ENCODE data around the gene CYREN. TPM values are rescaled to one million over a fixed set of nuclear protein-coding genes. Genes with fewer than 3 reads are reported as not detected.

Gene CYREN
- total and polyA plus RNA-seq, 2 experiments from 2014 or later, result 43.3 to 45.9 TPM

DNA sequence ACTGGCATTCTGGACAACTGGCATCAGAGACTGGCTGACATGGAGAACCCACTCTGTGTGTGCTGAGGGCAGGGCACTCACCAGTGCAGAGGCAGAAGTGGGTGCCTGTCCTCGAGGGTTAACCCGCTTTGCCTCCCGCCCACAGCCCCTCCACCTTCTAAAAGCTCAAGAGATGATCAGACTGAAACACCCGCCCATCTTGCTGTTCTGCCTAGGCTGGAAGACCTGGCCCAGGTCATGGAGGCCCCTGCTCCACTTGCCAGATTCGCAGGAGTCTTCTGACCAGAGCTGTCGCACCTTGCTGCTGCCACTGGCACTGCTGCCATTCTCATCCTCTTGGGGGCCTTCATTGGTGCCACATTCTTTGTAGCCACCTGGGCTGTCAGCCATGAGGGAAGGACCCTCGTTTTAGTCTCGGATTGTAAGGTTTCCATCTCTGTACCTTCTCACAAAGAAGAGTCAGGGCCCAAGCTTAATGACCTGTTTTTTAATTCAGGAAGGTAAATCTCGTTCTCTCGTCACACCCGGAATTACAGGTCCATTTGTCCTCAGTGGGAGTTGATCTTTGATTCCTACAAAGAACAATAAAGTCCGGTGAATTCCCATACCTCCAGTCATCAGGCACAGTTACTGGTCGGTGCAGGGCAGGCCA lies 1.9 kb downstream of the CYREN start:
- no peak for DNase-seq (ENCODE audit: low read depth in 1 of 2, low spot score in 1 of 2)
- peaks cover 16% of the 10 kb centered on the region for H3K36me3 ChIP-seq

DNA sequence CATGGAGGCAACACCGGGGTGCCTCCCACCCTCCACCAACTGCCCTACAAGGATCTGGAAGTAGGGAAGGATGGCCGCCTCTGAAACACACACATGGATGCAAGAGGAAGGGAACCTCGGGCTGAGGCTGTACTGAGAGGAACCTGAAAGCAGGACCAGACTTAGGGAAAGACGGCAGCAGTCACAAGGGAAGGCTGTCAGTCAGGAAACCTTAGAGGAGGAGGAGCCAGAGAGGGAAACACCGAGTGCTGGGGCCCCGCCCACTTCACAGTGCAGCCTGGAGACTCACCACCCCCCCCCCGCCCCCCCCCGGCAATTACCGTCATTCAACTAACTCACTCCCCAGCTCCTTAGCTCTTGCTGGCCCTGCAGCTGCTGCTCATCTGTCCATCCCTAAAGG lies 2.5 kb downstream of the CYREN start:
- Histone ChIP-seq H3K27ac (no peak overlapping the region), H3K9me3 (ENCODE audit: low read depth) (no peaks in the 10 kb centered on the region), H3K27me3 (no peaks in the 10 kb centered on the region), H3K4me1 (ENCODE audit: low read depth) (peaks cover 9% of the 10 kb centered on the region), H3K4me3 (no peak overlapping the region), H3K36me3 (peaks cover 16% of the 10 kb centered on the region)
- TF ChIP-seq, protein P1, sequence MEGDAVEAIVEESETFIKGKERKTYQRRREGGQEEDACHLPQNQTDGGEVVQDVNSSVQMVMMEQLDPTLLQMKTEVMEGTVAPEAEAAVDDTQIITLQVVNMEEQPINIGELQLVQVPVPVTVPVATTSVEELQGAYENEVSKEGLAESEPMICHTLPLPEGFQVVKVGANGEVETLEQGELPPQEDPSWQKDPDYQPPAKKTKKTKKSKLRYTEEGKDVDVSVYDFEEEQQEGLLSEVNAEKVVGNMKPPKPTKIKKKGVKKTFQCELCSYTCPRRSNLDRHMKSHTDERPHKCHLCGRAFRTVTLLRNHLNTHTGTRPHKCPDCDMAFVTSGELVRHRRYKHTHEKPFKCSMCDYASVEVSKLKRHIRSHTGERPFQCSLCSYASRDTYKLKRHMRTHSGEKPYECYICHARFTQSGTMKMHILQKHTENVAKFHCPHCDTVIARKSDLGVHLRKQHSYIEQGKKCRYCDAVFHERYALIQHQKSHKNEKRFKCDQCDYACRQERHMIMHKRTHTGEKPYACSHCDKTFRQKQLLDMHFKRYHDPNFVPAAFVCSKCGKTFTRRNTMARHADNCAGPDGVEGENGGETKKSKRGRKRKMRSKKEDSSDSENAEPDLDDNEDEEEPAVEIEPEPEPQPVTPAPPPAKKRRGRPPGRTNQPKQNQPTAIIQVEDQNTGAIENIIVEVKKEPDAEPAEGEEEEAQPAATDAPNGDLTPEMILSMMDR (IDR thresholded peaks at IDR 0.05; ENCODE audit: low read depth, low read length), result no peak
- no peak for DNase-seq (ENCODE audit: low read depth in 1 of 2, low spot score in 1 of 2)

More for the DNA sequence above, 1.9 kb downstream of the CYREN start:
- peaks cover 9% of the 10 kb centered on the region for H3K4me1 ChIP-seq (ENCODE audit: low read depth)
- no peak overlapping the region for H3K4me3 ChIP-seq
- no peaks in the 10 kb centered on the region for H3K27me3 ChIP-seq
- TF ChIP-seq, protein P1 (IDR thresholded peaks at IDR 0.05; ENCODE audit: low read depth, low read length), result no peak
- no peaks in the 10 kb centered on the region for H3K9me3 ChIP-seq (ENCODE audit: low read depth)
- H3K27ac ChIP-seq, result no peak overlapping the region

DNA sequence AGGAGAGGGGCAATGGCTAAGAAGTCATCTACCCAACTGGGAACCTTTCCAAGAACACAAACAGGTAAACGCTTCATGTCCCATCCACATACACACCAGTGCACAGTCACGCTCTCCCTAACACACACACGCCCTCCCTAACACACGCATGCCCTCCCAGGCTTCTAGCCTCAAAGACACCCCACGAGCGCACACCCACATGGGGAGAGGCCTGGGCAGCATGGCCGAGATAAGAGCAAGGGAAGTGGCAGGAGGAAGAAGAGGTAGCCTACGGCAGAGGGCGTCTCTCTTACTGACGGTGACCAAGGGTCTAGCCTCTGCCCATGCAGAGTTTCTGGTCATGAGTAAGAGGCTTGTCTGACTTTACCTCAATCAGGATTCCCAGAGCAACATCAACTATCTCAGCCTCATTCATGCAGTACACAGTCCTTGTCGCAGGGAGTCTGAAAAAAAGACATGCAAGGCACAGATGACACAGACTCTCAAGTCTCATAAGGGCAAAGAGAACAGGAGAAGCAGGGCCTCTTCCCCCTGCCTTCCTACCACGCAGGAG lies 3.1 kb downstream of the CYREN start:
- peaks cover 9% of the 10 kb centered on the region for H3K4me1 ChIP-seq (ENCODE audit: low read depth)
- H3K4me3 ChIP-seq, result no peak overlapping the region
- peaks cover 16% of the 10 kb centered on the region for H3K36me3 ChIP-seq
- H3K27ac ChIP-seq, result no peak overlapping the region
- TF ChIP-seq, protein P1 (IDR thresholded peaks at IDR 0.05; ENCODE audit: low read depth, low read length), result no peak
- no peaks in the 10 kb centered on the region for H3K9me3 ChIP-seq (ENCODE audit: low read depth)
- no peak for DNase-seq (ENCODE audit: low read depth in 1 of 2, low spot score in 1 of 2)
- no peaks in the 10 kb centered on the region for H3K27me3 ChIP-seq

- H3K36me3 ChIP-seq, result peaks cover 16% of the 10 kb centered on the region
- H3K27me3 ChIP-seq, result no peaks in the 10 kb centered on the region
Observed at GRCh38 chr7:135166338-135166990, 4.0 kb downstream of the CYREN start.

DNA sequence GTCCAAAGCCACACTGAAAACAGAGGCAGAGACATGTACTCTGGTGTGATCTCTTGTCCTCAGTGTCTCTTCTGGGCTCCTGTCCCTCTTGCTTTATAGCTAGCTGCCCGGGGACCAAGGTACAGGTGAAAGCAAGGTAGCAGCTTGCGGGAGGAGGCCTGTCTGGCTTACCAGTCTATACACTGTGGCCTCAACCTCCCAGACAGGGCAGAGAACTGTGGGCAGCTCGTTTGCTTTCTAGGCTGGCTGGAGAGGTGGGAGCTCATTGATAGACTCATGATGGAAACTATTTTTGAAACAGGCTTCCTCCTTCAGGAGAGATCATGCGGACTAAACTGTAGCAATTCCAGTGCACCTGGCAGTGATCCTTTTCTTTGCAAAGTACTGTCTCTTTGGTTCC lies 4.6 kb downstream of the CYREN start:
- Histone ChIP-seq H3K4me3 (no peak overlapping the region), H3K4me1 (ENCODE audit: low read depth) (peaks cover 9% of the 10 kb centered on the region), H3K9me3 (ENCODE audit: low read depth) (no peaks in the 10 kb centered on the region), H3K27ac (no peak overlapping the region), H3K27me3 (no peaks in the 10 kb centered on the region), H3K36me3 (peaks cover 16% of the 10 kb centered on the region)
- no peak for DNase-seq (ENCODE audit: low read depth in 1 of 2, low spot score in 1 of 2)
- TF ChIP-seq, protein P1 (IDR thresholded peaks at IDR 0.05; ENCODE audit: low read depth, low read length), result no peak

More at GRCh38 chr7:135166338-135166990, 4.0 kb downstream of the CYREN start:
- Histone ChIP-seq H3K4me1 (ENCODE audit: low read depth) (peaks cover 9% of the 10 kb centered on the region), H3K9me3 (ENCODE audit: low read depth) (no peaks in the 10 kb centered on the region), H3K4me3 (no peak overlapping the region), H3K27ac (no peak overlapping the region)
- TF ChIP-seq, protein P1 (IDR thresholded peaks at IDR 0.05; ENCODE audit: low read depth, low read length), result no peak
- no peak for DNase-seq (ENCODE audit: low read depth in 1 of 2, low spot score in 1 of 2)

Data from cardiac muscle cell (in vitro differentiated cells and primary cell).